GM23338 (cell line): ENCODE measurements around the gene SLC27A4.

Source experiments
- CREB1 ChIP-seq: fragments of 250-450 bp; sonication (Bioruptor Pico); IDR thresholded peaks from 2 replicates; pipeline ENCODE4 v1.5.0; 2020; ENCODE audit warnings: low read depth, mild to moderate bottlenecking, moderate library complexity
- EZH2 ChIP-seq: fragments of 200-600 bp; sonication (generic); IDR thresholded peaks from one replicate; pipeline ENCODE4 v1.8.0; 2017; ENCODE audit warnings: antibody characterized with exemption, mild to moderate bottlenecking, low read depth; ENCODE audit not compliant: unreplicated experiment
- EZH2phosphoT487 ChIP-seq: fragments of 200-600 bp; sonication (generic); IDR thresholded peaks from one replicate; pipeline ENCODE4 v1.8.1; 2018; ENCODE audit warnings: antibody characterized with exemption; ENCODE audit not compliant: unreplicated experiment
- TF ChIP-seq, protein P1 (sequence below), 2 experiments: fragments of 200-600 bp in 1 of 2; sonication (generic) in 1 of 2; conservative IDR thresholded peaks; 2 replicates each; pipeline versions ENCODE4 v1.5.1 to v1.6.1; 2016 to 2017; ENCODE audit warnings: antibody characterized with exemption in 2 of 2, low read depth in 2 of 2, mild to moderate bottlenecking in 2 of 2, moderate library complexity in 1 of 2

DNA sequence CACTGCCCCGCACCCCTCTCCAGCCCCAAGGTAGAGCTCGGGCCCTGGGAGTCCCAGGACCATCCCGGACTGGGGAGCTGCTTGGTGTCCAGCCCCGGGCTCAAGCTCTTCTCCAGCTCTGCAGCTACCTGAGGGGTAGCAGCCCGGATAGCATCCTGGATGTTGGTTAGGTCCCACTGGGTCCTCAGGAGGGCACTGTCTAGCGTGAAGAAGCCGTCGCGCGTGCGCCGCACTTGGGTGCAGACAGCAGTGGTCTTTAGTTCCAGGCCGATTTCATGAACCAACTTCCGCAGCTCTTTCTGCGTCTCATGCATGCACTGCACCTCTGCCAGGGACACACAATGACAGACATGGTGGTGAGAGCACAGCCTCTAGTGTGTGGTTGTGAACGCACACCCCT, 30.8 kb upstream of the SLC27A4 start:
- TF ChIP-seq, protein P1, sequence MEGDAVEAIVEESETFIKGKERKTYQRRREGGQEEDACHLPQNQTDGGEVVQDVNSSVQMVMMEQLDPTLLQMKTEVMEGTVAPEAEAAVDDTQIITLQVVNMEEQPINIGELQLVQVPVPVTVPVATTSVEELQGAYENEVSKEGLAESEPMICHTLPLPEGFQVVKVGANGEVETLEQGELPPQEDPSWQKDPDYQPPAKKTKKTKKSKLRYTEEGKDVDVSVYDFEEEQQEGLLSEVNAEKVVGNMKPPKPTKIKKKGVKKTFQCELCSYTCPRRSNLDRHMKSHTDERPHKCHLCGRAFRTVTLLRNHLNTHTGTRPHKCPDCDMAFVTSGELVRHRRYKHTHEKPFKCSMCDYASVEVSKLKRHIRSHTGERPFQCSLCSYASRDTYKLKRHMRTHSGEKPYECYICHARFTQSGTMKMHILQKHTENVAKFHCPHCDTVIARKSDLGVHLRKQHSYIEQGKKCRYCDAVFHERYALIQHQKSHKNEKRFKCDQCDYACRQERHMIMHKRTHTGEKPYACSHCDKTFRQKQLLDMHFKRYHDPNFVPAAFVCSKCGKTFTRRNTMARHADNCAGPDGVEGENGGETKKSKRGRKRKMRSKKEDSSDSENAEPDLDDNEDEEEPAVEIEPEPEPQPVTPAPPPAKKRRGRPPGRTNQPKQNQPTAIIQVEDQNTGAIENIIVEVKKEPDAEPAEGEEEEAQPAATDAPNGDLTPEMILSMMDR (conservative IDR thresholded peaks at IDR 0.05; ENCODE audit: low read depth in 2 of 2), result no peak
- TF ChIP-seq EZH2 (no peak), EZH2phosphoT487 (no peak), CREB1 (no peak)
